Ramos (cell line): ENCODE results near the gene BAZ2A.
"Not testable (repeated sequence)": the region's sequence is repeated elsewhere in the genome, so short reads cannot be mapped to it uniquely, and the experiment has no call there.

Experiments
- in situ Hi-C: fragments of 300-500 bp; cut with MboI; formaldehyde crosslinking; loops from one replicate; pipeline ENCODE4 v1.14.3; 2022; ENCODE audit warnings: low sequenced_read_pairs; ENCODE audit not compliant: unreplicated experiment

The BAZ2A gene

DNA sequence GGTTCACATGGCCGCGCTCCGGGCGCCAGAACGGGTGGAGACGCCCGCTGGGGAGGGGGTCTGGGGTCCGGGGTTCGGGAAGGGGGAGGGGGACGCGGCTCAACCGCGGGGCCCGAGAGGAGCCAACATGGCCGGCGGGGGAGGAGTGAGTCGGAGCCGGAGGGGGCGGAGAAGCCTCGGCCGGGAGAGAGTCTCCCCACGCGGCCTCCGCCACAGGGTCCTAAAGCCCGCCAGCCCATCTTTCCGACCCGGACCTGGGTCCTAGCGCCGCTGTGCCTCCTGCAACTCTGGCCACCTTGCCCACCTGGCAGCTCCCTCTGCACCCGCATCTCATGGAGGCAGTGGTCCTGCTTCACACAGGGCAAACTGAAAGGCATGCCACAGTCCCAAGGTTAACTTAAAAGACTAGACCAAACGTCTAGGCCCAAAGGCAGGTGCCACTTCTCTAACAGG is at the start of gene BAZ2A:
TSS of gene BAZ2A (minus strand) at position 147 of the 453 bp plus-strand sequence. CDS start 12,796 bp downstream, outside the sequence.
- in situ Hi-C loops, result loop anchor here (10.0 kb wide), 1 partner anchor 485 kb away; the partner anchor contains the start of gene STAT6

DNA sequence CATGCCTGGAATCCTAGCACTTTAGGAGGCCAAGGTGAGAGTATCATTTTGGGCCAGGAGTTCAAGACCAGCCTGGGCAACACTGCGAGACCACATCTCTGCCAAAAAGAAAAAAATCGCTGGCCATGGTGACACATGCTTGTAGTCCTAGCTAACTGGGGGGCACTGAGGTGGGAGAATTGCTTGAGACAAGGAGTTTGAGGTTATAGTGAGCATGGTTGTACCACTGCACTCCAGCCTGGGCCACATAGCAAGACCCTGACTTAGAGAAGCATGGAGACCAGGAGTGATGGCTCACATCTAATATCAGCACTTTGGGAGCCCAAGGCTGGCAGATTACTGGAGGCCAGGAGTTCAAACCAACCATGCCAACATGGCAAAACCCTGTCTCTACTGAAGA is 48.7 kb upstream of the BAZ2A start:
- in situ Hi-C loops, result no loop called here

DNA sequence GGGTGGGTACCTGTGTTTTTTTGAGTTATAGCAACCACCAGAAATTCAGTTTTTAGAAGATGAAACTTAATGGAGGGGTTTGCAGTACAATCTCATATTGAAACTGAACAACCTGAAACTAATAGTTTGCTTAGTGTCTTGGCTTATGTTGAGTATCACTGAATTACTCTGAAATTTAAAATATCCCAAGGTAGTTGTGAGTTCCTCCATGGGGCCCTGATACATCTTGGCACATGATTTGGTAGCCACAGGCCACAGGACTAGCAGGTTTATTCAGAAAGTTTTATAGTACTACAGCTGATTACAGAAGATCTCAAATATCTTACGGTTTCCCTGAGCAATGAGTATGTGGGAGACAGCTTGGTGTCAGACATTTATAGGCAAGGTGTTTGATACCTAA is 47.6 kb upstream of the BAZ2A start:
- in situ Hi-C loops, result no loop called here

DNA sequence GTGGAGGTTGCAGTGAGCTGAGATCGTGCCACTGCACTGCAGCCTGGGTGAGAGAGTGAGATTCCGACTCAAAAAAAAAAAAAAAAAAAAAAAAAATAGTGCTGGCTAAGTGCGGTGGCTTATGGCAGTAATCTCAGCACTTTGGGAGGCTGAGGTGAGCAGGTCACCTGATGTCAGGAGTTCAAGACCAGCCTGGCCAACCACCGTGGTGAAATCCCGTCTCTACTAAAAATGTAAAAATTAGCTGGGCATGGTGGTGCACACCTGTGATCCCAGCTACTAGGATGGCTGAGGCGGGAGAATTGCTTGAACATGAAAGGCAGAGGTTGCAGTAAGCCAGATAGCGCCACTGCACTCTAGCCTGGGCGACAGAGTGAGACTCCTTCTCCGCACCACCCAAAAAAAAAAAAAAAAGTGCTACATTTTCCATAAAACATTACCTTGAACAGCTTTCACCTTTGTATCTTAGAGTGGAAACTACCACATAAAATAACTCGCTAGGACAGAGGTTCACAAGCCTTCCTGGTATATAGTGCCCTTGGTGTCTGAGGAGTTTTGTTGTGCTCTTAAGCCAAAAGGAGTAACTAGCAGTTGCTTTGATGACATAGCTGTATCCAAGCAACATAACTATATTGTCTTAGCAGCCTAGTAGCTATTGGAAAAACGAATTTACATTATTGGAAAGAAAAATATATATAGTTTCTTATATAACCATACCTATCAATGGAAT is 46.9 kb upstream of the BAZ2A start:
- in situ Hi-C loops, result no loop called here

DNA sequence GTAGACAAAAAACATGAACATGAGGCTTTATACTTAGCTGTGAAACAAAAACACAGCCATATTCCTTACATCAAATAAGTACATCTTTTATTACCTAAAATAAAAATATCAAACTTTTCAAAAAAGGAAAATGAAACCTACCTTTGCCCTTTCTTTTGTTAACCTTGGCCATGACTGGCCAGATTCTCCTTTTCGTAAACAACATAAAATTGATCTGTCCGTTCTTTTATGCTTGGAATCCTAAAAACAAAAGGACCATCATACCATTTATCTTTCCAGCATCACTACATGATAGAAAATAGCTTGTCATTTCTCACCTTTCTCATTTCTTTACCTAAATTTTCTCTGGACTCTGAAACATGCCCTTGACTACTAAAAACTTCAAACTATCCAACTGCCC is 41.5 kb upstream of the BAZ2A start:
- in situ Hi-C loops, result no loop called here

DNA sequence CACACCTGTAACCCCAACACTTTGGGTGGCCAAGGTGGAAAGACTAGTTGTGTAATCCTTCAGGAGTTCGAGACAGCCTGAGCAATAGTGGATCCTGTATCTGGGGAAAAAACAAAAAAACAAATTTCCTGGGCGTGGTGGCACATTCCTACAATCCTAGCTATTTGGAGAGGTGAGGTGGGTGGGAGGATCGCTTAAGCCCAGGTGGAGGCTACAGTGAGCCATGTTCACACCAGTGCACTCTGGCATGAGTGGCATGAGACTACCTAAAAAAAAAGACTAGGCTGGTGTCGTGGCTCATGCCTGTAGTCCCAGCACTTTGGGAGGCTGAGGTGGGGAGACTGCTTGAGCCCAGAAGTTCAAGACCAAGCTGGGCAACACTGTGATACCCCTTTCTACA is 40.7 kb upstream of the BAZ2A start:
- in situ Hi-C loops, result no loop called here

DNA sequence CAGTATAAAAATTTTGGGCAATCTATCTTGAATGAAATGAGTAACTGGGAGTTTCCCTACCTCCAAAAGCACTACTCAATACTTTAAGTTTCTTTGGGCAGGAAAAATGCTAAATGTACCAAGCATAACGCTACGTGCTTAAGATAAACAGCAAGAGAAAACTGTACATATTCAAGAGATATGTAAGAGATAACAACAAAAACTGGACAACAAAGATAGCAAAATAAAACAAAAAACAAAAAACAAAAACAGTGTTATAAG is 38.0 kb upstream of the BAZ2A start:
- in situ Hi-C loops, result no loop called here

DNA sequence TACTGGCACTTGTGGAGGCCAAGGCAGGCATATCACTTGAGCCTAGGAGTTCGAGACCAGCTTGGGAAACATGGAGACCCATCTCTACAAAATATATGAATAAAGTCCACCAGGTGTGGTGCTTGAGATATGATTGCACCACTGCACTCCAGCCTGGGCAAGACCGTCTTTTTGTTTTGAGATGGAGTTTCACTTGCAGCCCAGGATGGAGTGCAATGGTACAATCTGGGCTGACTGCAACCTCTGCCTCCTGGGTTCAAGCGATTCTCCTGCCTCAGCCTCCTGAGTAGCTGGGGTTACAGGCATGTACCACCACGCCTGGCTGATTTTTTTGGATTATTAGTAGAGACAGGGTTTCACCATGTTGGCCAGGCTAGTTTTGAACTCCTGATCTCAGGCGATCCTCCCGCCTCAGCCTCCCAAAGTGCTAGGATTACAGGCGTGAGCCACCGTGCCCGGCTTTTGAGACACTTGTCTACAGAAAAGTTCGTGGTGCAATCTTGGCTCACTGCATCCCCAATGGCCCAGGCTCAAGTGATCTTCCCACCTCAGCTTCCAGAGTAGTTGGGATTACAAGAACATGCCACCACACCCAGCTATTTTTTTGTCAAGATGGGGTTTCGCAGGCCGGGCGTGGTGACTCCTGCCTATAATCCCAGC is 32.0 kb upstream of the BAZ2A start:
- in situ Hi-C loops, result no loop called here

DNA sequence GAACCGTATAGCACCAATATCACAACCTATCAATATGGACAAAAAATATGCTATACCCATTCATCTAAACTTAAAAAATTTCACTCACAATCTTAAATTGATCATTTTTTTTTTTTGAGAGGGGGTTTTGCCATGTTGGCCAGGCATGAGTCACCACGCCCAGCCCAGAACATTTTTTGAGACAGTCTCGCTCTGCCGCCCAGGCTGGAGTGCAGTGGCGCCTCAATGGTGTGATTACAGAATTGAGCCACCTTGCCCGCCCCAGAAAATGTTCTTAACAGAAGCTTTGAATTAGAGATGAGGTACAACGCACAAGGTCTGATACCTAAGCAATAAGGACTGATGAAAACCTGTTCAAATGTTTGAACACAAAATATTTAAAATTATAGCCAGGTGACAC is 31.4 kb upstream of the BAZ2A start:
- in situ Hi-C loops, result no loop called here

DNA sequence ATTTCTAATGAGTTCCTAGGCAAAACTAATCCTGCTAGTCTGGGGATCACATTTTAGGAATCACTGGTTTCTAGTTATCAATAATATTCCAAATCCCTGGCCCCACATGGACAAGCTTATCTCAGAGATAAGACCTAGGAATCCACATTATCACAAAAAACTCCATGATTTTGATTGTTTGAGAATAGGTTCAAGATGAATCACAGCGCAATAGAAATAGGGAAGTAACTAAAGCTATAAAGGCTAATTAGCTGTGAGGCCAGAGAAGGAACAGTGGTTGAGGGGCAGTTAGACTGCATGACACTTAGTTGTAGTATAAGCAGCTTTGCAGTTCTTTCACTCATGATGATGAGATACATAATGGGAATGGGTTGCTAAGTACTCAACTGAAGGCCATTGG is 28.8 kb upstream of the BAZ2A start:
- in situ Hi-C loops, result no loop called here

DNA sequence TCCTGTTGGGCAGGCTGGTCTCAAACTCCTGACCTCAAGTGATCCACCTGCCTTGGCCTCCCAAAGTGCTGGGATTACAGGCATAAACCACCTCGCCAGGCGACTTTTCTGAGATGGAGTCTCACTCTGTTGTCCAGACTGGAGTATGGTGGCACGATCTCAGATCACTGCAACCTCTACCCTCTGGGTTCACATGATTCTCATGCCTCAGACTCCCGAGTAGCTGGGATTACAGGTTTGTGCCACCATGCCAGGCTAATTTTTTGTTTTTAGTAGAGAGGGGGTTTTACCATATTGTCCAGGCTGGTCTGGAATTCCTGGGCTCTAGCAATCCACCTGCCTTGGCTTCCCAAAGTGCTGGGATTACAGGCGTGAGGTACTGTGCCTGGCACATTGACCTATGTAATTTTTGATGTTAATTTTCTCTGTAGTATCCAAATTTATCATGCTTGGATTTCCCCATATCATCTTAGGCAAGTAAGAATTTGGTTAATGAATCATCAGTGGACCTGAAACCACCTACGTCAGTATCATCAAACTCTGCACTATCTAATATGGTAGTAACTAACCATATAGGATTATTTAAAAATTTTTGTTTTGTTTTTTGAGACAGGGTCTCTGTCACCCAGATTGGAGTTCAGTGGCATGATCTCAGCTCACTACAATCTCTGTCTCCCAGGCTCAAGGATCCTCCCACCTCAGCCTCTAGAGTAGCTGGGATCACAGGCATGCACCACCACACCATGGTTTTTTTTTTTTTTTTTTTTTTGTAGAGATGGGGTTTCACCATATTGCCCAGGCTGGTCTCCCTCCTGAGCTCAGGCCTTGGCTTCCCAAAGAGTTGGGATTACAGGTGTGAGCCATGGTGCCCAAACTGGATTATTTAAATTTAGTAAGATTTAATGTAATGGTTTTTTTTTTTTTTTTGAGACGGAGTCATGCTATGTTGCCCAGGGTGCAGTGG is 27.6 kb upstream of the BAZ2A start:
- in situ Hi-C loops, result no loop called here

DNA sequence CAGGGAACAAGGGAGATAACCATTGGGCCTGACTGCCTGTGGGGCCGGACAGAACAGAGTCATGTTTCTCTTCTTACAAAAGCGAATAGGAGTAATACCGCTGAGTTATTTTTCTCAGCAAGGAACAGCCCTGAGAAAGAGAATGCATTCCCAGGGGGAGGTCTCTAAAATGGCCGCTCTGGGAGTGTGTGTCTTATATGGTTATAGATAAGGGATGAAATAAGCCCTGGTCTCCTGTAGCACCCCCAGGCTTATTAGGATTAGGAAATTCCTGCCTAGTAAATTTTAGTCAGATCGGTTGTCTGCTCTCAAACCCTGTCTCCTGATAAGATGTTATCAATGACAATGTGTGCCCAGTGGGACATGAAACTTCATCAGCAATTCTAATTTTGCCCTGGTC is 23.7 kb upstream of the BAZ2A start:
- in situ Hi-C loops, result not testable (repeated sequence)

DNA sequence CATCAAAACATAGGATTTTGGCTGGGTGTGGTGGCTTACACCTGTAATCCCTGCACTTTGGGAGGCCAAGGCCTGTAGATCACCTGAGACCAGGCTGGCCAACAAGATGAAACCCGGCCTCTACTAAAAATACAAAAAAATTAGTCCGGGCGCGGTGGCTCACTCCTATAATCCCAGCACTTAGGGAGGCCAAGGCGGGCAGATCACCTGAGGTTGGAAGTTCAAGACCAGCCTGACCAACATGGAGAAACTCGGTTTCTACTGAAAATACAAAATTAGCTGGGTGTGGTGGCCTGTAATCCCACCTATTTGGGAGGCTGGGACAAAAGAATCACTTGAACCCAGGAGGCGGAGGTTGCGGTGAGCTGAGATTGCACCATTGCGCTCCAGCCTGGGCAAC is 17.9 kb upstream of the BAZ2A start:
- in situ Hi-C loops, result not testable (repeated sequence)

DNA sequence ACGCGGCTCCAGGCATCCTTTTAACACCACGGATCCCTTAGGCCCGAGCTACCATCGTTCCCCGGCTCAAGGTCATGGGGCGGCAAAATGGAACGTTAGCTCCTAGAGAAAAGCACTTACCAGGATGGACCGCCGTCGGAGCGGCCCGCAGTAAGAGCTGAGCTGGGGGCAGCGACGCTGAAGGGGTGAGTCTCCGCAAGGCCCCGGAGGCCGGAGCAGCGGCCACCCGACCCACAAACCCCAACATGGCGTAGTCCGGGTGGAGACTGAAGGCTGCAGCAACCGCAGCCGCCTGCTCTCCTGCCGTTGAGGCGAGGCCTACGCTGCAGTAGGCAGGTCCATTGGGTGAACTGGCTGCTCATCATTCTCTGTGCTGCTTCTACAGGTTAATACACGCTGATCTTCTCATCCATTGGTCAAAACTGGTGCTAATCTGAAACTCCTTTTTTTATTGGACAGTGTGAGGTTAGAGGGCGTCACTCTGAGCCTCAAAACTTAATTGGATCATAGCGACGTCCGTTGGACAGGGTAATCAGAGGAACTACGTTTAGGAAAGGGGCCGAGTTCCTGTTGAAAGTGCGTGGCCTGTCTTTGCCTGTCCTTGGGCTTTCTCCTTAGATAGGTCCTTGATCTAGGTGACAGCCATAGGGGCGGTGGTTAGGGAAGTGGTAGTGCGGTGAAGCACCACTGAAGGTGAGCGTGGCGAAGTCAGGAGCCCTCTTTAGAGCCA is 15.8 kb upstream of the BAZ2A start, which contains the start of gene ATP5F1B:
TSS of gene ATP5F1B (minus strand) at position 268 of the 730 bp plus-strand sequence. CDS start at position 247, 21 bp downstream.
- in situ Hi-C loops, result no loop called here

DNA sequence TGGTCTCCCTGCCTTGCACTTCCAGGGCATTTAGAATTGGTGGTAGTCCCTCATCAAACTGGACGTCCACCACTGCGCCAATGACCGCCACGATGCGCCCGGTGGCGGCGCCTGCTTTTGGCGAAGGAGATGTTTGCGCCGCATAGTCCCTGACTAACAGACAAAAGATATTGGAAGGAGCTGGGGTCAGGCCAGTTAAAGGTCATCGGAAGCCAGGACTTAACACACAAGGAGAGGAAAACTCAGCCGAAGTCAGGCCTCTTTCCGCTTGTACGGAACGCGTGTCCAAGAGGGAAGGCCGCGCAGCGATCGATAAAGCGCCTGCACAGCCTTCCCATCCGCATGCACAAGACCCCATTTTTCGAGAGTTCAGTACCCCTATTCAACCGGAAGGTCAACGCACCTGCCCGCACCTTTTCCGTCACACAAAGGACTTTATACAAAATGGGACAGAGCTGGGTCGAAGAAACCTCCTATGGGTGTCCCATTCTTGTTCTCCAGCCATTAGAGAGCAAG is 15.1 kb upstream of the BAZ2A start:
- in situ Hi-C loops, result no loop called here

DNA sequence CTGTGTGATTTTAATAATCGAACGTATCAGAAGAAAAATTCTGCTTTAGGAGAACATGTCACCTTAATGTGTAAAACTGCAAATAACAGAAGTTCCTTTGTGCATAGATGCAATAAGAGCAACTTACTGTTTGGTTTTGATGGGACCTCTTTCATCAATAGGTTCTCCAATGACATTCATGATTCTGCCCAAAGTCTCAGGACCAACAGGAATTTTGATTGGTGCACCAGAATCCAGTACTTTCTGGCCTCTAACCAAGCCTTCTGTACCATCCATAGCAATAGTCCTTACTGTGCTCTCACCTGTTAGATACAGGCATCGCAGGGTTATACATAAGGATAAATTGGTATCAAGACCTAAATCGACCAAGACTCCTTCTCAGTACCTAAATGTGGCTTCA is 14.5 kb upstream of the BAZ2A start:
- in situ Hi-C loops, result no loop called here

DNA sequence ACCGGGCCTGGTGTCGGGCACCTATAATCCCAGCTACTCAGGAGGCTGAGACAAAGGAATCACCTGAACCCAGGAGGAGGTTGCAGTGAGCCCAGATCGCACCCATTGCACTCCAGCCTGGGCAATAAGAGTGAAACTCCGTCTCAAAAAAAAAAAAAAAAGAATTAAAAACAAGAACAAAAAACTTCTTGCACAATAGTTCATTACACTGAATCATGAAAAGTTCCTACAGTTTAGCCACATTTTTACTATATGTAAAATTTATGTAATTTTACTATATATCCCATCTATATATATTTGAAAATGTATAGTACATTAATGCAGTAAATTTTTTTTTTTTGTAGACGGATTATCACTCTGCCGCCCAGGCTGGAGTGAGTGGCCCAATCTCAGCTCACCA is 11.1 kb upstream of the BAZ2A start:
- in situ Hi-C loops, result no loop called here

DNA sequence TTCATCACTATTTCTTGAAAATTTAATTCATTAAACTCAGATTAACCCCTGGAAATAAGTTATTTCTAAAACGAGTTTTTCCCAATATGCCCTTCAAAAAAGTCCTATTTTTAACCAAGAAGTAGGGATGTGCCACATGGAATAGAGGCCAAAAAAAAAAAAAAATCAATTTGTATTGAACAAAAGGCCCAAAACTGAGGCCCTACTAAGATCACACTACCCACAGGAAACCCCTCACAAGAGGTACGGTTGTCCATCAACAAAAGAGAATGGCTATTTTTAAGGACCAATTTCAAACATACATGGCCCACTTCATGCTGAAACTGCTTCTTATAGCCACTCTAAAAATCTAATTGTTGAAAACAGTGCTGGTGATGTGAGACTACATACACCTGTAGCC is 7.5 kb upstream of the BAZ2A start:
- in situ Hi-C loops, result loop anchor here (10.0 kb wide), 1 partner anchor 477 kb away; the partner anchor contains the start of gene STAT6

DNA sequence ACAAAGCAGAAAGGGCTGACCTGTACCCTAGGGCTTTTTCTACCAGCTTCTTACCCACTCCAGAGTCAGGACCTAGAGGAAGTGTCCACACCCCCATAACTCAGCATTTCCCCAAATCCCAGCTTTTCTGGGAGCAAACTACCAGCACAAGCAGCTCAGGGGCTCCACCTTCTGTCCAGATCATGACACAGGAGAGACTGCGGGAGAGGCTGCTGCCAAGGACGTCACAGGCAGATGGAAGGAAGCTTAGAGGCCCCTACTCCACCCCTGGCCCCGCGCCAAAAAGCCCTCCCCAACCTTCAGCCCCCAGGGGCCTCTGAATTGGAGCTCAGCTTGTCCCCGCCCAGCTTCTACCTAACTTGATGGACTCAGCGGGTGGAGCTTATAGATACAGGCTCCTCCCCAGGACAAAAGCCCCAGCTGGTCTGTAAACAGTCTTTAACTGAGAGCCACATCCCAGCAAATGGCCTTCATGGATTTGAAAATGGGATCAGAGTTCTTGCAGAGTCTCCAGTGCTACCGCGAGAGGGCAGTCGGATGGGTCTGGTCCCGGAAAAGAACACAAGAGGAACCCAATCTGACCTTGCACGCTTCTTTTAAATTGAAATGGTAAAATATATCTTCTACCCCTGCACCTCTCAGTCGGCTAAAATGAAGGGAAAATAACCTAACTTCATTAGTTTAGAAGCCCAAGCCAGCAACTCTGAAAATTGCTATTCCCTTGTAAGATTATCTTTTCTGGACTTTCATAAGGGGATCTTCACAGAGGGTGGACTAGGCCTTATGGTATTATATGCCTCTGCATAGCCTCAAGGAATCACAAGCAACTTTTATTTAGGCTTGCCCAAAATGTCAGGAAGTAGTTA is 6.8 kb upstream of the BAZ2A start:
- in situ Hi-C loops, result loop anchor here (10.0 kb wide), 1 partner anchor 478 kb away; the partner anchor contains the start of gene STAT6
